KBM-7 (cell line): Measurements from ENCODE around the gene UBIAD1.
A peak's percentile ranks its signal among the peaks of the same experiment; 100 is the strongest.

ENCODE experiments used
- DNase-seq: peaks from one replicate; pipeline ENCODE4 v3.0.0-alpha.2; 2015
- in situ Hi-C: fragments of 300-500 bp; cut with MboI; formaldehyde crosslinking; loops from 2 replicates; pipeline ENCODE4 v1.14.3; 2020; ENCODE audit warnings: low sequenced_read_pairs, low pct_unique_long_range_greater_than_20kb, mixed read lengths

Gene UBIAD1

DNA sequence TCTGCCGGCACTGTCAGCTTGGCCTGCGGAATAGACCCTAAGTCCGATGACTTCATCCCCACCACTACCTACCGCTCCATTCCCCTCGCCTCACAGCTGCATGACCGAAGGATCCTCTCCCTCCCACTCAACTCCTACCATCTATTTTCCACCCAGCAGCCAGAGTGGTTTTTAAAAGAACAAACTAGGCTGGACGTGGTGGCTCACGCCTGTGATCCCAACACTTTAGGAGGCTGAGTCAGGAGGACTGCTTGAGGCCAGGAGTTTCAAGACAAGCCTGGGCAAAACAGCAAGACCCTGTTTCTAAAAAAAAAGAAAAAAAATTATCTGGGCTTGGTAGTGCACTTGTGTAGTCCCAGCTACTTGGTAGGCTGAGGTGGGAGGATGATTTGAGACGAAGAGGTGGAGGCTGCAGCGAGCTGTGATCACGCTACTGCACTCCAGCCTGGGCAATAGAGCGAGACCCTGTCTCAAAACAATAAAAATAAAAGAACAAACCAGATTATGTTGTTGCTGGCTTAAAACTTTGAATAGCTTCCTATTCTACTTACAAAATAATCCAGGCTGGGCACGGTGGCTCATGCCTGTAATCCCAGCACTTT is 59.0 kb downstream of the UBIAD1 start:
- DNase-seq, result no peak
- in situ Hi-C loops, result no loop called here

DNA sequence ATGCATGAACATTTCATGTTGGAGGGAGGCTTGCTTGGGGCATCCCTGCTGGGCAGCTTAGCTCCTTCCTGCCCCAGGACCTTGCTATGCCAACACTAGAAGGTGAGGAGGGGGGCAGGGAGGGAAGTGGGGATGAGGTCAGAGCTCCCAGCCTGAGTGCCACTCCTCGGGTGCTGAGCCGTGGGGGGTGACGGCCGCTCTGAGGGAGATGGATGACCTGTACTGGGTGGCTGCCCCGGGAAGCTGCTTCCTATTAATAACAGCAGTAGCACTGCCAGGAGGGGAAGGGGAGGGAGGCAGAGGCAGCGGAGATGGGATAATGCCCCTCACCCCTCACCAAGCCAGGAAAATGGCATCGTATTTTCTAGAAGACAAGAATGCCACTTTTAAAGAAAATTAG is 60.6 kb downstream of the UBIAD1 start:
- in situ Hi-C loops, result no loop called here
- no peak for DNase-seq

DNA sequence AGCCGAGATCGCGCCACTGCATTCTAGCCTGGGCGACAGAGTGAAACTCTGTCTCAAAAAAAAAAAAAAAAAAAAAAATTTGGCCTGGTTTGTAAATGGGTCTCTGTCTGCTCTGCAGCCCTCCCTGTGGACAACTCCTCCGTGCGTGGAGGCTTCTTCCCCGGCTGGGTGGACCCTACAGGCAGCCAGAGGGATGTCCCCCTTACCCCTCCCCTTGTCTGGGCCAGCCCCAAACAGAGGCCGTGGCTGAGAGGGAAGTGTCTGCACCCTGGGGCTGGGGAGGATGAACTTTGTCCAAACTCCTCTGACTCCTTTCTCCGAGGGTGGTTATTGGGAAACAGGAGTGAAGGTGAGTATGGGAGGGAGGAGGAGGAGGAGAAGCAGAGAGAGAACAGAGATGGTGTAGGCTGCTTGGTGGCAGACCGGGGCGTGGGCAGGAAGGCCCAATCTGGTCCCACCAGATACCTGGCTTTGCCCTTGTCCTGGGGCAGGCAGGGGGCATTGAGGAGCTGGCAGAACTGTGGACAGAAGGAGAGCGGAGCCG is 61.3 kb downstream of the UBIAD1 start:
- DNase-seq, result no peak
- in situ Hi-C loops, result no loop called here

DNA sequence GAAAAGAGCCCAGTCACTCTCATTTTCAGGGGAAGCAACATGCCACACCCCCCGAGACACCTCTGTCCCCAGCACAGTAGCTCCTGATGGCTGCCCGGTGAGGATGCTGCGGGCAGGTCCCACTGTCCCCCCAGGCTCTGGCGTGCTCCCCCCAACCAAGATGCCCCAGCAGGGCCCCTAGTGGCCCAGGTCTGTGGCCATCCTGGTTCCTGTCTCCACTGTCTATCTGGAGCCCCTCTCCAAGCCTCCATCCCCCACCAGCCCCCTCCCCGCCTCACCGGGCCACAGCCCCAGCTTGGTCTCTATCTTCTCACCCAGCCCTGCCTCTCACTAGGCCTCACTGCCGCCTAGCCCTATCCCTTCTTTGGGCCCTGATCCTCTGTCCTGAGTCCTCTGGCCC is 61.8 kb downstream of the UBIAD1 start:
- no peak for DNase-seq
- in situ Hi-C loops, result no loop called here

DNA sequence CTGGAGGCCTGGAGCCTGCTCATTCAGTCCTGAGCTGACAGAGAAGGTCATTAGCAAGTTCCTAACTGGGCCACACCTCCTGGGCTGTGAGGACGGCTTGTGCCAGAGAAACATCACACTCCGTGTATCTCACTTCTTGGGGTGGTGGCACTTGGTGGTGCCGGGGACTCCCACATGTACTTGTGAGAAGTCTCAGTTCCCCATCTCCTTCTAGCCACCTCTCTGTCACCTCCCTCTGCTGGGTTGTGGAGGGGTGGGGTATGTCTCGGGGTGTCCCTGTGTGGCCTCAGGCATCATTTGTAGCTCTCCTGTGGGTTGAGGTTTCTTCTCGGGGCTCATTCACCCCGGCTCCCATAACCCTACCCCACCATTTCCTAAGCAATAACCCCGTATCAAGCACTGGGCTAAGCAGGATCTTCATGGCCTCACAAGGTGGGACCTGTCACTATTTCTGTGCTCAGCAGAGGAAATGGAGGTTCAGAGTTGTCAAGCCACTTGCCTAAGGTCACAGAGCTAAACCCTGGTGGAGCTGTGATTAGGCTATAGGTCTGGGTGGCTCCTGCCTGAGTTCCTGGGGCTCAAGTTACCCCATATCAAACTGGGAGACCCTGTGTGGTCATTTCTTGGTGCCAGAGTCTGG is 62.5 kb downstream of the UBIAD1 start:
- DNase-seq, result no peak
- in situ Hi-C loops, result no loop called here

DNA sequence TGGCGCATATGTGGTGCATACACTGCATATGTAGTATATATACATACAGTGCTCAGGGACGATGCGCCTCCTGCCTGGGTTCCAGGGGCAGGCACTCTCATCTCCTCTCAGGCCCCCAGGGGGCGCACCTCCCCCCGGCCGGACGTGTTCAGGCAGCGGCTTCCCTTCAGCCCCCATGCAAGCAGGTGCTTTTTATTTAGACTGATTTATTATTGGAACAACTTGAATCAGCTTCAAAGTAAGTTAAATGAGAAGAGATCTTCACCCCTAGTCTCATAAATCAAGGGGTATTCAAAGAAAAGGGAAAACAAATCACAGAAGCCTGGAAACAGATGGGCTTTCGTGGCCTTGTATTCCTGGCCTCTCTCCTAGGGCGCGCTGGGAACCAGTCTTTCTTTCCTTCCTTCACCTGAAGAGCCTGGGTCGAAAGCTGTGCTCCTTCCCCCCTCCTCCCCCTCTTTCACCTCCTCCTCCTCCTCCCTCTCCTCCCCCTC is 64.6 kb downstream of the UBIAD1 start:
- DNase-seq, result peak; percentile 71
- in situ Hi-C loops, result no loop called here
